ENCODE measurements around the gene CD96.

CD96 gene

DNA sequence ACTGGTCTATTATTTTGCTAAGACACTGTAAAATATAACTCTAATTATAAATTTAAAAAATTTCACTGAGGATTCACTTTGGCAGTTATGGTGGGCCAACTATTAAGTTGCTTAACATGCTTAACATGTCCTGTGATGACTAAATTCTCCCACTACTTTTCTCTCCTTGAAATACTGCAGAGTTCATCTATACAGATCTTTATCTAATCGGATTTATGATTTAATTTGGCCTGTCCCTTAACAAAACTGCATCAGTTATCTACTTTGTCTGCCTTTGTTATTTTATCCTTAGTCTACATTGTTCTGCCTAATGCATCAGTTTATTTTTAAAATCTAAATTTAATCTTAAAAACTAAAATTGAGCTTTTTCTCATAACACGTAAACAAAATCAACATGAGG is 26.4 kb downstream of the CD96 start:
- DNase-seq, result no peak

DNA sequence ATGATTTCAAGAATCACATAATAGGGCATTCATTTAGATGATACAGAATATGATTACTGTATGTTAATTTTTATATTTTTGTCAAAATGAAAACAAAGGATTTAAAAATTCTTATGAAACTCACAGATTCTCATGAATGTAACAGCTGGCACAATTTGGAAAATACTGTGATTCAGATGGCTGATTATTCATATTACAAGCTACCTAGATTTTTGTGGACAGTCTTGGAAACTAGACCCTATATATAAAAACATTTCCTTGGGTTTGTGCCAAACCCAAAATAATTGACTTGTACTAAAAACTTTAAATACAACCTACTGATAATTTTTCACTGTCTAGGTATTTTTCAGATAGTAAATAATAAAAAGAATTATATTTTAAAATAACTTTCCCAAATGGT is 26.9 kb downstream of the CD96 start:
- DNase-seq, result no peak

DNA sequence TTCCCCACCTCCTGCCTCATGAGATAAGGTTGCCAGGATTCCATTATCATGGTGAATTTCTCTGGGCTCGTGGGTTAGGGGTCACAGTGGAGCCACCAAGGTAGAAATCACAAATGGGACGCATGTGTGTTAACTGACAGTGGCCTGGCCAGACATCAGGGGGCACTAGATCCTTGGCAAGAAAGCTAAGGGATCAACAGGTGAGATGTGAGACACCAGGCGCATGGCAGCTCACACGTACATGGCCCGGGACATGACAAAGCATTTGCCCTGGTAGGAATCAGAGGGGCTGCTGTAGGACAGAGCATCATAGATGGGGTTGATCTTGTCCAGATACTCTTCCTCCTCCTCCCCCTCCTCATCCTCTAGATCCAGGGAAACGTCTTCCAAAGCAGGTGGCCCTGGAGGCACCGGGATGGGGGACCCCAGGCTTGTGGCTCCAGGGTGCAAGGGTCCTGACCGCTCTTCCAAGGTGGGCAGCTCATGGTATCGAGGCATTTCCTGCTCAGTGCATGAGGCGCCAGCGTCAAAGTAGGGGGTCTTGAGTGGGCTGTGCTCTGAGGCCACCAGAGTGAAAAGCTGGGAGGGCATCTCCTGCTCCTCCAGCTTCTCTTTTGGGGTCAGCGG is 28.5 kb downstream of the CD96 start:
- DNase-seq, result no peak

DNA sequence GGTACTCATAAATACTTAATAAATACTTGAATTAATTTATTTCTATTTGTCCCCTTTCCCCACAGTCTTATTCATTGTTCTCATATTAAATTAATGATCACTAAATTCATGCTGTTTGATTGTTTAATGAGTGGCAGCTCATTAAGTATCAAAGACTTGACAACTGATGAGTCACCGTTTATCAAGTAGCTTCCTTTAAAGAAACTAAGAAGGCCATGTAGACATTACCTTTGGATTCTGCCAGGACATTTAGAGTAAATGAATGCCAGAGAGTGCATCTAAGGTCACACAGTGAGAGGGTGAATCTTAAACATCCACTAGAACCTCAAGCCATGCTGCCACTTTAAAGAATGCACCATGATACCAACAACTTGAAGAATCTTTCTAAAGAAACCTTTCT is 29.3 kb downstream of the CD96 start:
- no peak for DNase-seq

DNA sequence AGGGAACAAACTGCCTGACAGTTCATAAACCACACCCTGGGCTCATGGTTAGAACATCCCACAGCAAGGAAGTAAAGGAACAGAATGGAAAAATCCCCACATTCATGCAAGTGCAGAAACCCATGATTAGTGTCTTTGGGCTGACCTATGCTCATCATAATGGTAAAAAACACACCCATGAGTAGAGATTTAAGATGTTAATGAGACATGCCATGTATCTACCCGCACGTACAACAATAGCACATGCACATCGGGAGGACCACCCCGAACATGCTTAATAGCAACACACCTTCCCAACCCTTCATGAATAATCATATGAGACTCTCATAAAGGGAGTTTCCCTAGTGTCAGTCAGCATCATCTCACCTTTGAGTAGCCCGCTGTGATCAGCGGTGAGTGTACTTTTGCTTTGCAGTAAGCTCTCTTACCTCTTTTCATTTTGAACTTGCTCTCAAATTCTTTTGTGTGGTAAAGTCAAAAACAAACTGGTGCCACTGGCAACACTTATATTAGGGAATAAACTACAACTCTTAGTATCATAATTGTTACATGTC is 30.0 kb downstream of the CD96 start:
- peak; percentile 22 for DNase-seq

DNA sequence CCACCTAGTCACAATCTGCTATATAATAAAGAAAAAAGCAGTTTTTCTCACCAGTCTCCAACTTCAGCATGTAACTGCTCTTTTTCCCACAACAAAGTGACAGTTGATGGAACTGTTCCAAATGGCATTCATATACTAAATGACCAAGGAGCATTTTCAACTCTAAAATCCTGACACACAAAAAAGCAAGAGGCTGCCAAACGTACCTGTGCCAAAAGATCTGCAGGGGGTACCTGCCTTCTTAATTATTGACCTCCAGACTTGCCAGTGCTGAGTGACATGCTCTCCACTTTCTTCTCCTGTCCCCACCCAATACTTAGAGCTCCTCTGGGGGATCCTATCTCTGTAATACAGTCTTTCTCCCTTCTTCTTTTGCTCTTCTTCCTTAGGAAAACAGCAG is 35.1 kb downstream of the CD96 start:
- no peak for DNase-seq

DNA sequence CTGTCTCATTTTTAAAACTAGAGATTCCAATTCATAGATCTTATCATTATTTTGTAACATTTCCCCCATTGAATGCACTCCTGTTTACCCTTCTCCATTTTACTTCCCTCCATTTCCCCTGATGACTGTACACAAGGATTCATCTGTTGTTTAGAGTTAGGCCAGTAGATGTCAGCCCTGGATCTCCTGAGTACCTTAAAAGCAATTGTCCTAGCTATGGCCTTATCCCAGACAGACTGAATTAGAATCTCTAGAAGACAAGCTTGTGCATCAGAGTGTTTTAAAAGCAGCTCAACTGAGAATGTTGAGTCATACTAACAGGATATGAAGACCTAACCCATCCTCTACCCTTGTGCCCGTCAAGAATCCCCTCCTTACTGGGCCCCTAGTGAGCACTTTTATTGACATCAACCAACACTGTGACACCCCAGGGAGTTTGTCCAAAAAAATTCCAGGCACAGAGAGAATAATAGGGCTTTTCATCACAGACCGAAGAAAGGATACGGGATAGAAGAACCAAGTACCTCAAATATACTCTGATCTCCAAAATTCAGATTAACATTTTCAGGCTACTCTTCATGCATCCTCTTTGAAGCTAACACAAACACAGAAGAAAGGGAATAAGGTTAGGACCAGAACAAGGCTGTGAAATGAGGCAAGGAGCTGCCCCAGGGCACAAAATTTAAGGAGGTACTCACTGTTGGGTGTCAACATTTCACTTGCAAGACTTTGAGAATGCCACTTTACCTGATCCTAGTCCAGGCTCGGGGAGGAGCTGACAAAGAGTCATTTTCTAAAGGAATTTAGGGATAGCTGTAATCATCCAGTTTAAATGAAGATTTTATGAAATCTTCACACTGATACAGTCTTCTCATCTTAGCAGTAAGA is 36.0 kb downstream of the CD96 start:
- DNase-seq, result peak; percentile 15

DNA sequence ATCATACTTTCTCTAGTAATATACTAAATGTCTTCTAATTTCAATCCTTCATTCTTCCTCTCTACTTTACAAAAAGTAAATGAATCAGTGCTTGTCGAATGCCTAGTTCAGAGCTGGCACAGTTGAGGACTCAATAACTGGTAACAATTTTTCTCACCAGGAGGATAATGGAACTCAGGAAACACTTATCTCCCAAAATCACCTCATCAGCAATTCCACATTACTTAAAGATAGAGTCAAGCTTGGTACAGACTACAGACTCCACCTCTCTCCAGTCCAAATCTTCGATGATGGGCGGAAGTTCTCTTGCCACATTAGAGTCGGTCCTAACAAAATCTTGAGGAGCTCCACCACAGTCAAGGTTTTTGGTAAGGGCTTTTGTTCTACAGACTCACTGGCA is 36.9 kb downstream of the CD96 start:
- DNase-seq, result no peak

DNA sequence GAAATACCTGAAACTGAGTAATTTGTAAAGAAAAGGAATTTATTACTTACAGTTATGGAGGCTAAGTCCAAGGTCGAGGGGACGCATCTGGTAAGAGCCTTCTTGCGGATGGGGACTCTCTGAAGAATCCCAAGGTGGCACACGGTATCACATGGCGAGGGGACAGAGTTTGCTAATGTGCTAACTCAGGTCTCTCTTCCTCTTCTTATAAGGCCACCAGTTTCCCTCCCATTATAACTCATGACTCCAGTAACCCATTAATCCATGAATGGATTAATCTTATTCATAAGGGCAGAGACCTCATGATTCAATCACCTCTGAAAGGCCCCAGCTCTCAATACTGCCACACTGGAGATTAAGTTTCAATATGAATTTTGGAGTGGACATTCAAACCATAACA is 37.5 kb downstream of the CD96 start:
- no peak for DNase-seq

DNA sequence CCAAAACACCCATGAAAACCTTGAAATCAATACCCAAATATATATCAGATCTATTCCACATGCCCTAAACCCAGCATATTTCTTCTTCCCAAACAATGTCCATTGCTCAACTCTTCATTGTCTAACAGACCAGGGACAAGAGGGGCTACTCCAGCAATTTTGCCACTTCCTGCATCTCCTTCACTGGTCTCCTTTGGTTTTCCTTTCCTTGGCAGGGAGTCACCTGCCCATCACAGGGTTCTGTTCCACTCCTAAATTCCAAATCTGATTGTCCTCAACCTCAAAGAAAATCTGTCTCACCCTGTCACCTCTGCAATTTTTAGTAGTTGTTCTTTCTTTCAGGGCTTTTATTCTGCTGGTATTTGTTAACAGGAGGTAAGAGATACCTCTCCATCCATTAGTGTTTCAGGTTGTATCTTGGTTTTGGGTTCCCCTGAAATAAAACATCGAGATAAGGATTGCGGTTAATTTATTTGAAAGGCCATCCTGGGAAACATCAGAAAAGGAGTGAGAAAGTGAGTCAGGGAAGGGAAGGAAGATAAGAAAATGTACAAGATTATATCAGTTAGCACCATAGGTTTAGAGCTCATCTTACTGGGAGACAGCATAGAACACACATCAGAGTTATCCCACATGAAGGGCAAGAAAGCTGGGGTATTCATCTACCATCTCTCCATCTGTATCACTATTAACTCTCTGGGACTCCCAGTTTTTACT is 39.6 kb downstream of the CD96 start:
- DNase-seq, result no peak

DNA sequence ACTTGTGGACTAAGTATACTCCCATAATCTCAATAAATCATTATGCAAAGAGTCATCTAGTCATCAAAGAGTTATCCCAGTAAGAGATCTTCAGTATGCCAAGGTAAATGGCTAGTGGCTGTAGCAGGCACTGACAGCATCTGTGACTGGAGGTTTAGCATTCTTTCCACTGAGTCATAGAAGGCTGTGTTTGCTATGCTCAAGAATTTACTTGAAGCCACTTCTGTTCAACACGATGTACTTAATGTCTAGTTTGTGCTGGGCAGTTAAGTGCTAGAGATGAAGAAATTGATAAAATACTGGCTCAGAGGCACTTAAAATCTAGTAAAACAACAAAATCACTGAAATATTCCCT is 40.1 kb downstream of the CD96 start:
- no peak for DNase-seq

DNA sequence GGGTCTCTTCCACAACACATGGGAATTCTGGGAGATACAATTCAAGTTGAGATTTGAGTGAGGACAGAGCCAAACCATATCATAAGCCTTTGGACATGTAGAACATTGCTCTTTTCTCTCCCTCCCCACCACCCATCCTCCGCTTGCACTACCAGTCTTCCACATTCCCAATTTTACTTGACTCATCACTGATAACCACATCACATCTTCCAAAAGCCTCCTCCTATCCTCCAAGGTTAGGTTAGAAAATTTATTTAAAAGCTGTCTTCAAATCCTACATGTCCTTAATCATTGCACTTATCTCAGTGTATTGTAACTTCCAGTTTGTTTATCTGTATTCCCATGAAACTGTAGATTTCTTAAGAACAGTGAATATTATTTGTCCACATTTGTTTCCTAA is 42.7 kb downstream of the CD96 start:
- DNase-seq, result no peak

DNA sequence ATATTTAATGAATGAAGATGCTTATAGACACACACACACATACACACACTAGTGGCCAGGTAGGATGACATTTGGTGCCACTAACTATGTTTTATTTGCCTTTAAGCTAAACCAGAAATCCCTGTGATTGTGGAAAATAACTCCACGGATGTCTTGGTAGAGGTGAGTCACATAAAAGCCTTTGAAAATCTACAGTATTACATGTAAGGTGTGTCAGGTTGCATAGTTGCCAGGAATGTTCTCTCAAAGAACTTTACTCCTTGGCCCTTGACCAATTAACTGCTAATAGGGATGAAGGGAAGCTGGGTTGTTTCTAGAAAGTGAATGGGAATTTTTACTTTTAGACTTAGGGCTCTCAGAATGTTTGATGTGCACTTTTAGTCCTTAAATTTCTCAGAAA is 43.2 kb downstream of the CD96 start:
- no peak for DNase-seq

DNA sequence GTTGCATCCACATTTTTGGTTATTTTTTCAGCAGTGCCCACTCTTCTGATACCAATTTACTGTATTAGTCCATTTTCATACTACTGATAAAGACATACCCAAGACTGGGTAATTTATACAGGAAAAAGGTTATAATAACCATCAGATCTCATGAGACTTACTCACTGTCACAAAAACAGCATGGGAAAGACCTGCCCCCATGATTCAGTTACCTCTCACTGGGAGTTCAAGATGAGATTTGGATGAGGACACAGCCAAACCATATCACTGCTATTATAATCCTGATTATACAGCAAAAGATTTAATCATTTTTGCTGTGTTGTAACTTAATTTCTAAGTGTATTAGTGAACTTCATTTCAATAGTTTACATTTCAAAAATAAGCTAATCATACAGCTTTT is 46.5 kb downstream of the CD96 start:
- DNase-seq, result no peak

DNA sequence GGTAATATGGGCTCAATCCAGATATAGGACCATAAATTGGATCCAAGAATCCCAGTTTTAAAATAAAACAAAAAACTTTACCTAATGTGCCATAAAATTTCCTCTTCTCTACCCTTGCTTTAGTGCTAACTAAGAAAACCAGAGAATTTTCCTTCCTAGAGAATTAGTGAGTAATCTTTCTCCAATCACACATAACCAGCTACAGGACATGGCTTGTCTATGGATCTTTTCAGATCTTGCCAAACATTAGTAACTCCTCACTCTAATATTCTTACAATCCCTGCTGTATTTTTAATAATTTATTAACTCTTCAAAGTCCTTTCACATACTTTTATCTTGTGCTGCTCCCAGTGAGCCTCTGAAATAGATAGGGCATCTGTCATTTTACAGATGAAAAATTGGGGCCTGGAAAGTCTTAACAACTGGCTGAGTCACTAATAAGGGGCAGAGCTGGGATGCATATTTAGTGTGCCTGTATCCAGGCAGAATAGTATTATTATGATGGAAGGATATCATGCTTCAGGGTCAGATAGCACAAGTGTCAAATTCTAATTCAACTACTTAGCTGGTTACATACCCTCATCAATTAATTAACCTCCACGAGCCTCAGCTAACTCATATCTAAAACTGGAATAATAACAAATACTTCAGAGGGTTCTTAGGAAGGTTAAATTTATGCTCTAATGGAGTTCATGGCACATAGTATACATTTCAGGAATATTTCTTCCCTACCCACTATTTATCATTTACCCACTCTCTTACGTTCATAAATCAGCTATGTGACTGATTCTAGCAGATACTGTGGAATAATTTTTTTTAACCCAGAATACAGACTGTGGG is 47.5 kb downstream of the CD96 start:
- DNase-seq, result no peak

DNA sequence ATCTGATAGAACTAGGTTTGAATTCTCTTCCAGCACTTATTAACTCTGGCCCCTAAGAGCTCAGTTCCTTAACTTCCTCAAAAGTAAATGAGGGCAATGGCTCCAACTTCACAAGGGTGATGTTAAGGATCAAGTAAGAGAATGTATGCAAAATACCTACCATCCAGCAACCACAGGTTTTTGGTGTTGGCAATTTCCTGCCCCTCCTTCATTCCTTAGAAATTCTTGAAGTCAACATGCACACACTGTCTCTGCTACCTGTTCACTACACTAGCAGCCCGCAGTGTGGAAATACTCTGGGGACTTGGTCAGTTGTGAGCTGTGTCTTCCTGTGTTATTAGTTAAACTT is 48.1 kb downstream of the CD96 start:
- DNase-seq, result no peak

DNA sequence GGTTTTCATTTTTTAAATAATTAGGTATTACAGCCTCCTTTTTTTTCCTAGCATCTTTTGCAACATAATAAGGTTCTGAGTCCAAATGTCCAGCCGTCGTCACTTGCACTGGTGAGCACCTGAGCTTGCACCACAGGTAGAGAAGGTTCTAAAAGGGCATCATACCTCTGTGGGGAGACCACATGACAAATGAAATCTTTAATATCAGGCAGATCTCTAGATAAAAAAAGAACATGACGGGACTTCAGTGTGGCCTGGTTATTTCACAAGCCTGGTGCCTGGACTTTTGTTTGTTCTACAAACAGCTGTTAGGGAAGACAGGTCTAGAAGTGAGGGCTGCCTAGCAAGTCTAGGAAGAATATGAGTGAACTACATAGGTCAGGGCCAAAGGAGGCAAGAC is 49.6 kb downstream of the CD96 start:
- DNase-seq, result no peak

DNA sequence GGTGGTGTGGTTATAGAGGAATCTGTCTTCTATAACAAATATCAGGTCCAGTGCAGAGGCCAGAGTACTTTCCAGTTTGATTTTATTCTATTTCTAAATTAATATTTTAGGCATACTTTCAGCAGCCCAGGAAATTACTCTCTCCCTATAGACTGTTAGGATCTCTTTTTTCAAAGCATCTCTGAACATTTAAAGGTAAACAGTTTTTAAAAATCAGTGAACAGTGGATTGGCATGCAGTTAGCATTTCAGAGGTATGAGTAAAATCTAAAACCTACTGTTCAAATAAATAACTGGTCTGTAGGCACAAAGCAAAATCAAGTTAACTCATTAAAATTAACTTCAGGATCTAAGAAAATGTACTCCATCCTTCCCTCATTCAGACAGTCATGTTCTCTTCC is 50.1 kb downstream of the CD96 start:
- no peak for DNase-seq

DNA sequence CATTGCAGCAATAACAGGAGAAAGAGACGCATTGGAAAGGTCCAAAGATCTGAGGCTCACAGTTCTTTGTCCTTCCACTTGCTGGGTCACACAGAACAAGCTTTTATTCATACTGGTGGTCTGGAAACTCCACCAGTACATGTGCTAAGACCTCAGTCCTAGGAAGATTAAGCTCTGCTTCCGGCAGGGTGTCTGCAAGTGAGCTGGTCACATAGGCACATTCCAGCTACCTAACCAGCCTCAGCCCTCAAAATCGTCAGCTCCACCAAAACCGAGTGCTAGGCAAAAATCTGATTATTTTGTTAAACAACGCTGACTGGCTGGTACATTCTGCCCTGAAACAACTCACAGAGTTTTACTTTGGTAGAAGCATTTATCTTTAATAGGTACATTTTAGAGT is 50.9 kb downstream of the CD96 start:
- DNase-seq, result no peak

DNA sequence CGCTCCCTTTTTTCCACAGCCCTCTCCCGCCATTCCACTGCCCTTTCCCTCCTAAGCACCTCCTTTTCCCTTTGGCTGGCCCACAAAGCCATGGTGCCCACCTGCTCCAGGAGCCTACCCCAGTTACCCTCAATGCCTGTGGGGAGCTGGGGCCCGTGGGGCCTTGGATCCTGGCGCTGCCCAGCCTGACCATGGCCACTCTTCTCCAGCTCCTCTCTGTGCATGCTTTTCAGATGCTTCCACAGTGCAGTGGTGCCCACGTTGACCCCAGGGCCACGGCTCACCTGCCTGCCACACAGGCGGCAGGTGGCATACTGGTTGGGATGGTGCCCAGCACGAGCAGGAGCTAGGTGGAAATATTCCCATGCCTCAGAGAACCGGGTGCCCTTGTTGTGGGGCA is 51.7 kb downstream of the CD96 start:
- DNase-seq, result no peak

DNA sequence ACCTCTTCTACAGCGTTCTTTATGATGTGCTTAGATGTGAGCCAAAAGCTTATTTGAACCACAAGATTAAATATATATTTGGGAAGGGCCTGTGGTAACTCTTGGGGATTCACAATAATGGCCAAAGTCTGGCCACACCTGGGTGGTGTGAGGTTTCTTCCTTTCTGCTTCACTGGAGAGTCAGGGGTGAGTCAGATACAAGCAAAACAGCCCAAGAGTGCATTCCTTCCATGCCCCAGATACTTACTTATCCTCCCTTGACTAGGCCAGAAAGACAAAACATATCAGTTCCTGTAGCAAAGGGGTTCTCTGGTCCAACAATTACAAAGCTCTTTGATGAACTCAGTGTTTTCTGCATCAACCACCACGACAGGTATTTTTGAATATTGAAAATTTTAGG is 52.2 kb downstream of the CD96 start:
- DNase-seq, result no peak

DNA sequence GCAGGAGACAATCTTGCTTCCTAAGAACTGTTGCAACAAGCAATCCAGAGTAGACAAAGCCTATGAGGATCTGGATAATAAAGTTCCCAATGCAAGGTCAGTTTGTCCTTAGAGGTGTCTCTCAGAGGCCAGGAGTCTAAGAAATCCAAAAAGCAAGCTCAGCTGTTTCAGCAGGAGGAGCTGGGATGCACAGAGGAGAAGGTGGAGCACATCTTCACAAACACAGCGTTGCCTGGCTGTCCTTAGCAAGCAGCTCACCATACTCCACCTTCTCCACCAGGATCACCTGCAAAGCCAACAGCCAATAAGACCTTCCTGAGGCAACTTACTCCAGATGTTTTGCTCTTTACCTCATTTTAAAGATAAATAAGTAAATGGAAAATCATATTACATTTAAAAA is 52.8 kb downstream of the CD96 start:
- DNase-seq, result no peak

DNA sequence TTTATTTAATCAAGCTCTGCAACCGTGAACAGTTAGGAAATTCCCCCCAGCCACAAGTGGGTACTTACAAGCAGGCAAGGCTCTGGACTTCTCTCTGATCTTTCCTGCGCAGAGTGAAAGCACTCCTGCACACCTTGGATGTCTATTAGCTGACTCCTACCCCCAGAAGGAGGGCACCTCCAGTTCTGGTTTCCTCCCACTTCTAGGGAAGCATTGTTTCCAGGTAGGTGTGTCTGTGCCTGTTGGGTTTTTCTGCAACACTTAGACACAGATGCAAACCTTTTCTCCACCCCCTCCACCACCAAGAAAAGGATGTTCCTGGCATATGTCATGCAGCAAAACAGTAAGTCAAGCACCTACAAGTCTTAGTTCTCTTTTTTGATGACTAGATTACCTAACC is 53.2 kb downstream of the CD96 start, which contains the start of gene ZBED2:
TSS of gene ZBED2 (minus strand) at position 115 of the 400 bp plus-strand sequence. CDS start 1,145 bp downstream, outside the sequence.
- DNase-seq, result no peak
